Measurements from ENCODE around the gene OSBPL5.

GRCh38 chr11:3090096-3090901 is 74.8 kb downstream of the OSBPL5 start:
- TF ChIP-seq POLR2AphosphoS5 (IDR thresholded peaks at IDR 0.05) (no peak), POLR2A (IDR thresholded peaks at IDR 0.05; ENCODE audit: low read depth) (no peak), CTCF (IDR thresholded peaks at IDR 0.05) (no peak), EP300 (IDR thresholded peaks at IDR 0.05) (no peak)
